Stimulated activated naive CD4-positive, alpha-beta T cell treated with Interleukin-2 at 50 U/mL for 16 hours (primary cell): ENCODE results near the gene SYVN1.
"Not testable (repeated sequence)": the region's sequence is repeated elsewhere in the genome, so short reads cannot be mapped to it uniquely, and the experiment has no call there.

Experiments
- DNase-seq: peaks from one replicate; lab custom pipeline; 2025; lab: John Stamatoyannopoulos, UW

Gene SYVN1

GRCh38 chr11:65151331-65151899 is 17.1 kb upstream of the SYVN1 start:
- DNase-seq, result no peak

DNA sequence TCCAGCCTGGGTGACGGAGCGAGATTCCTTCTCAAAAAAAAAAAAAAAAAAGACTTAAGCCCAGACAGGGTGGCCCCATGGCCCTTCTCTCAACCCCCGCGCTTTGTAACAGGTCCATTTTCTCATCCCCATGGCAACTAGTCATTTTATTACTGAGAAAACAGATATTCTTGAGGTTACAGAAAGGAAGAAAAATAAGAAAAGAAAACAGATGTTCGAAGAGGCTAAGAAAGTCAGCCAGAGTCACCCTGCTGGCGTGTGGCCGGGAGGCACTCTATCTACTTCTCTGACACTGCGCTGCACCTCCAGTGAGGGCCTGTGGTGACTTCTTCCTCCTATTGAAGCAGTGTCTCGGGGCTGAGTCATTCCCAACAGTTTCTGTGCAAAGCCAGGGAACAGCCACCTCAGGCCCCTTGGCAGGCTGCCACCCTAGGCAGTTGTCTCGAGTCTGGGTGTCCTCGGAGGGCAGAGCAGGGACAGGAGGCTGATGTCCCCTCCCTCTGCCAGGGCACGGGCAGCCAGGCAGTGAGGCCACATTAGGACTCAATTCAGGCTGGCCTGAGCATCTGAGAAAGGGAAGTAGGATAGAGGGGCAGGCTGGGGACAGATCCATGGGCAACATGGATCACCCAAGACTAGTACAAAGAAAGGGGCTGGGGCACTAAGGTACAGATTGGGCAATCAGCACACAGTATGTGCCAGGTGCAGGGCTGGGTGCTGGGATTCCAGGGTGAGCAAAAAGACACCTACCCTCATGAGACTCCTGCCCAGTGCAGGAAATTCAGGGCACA is 16.4 kb upstream of the SYVN1 start:
- DNase-seq, result no peak

DNA sequence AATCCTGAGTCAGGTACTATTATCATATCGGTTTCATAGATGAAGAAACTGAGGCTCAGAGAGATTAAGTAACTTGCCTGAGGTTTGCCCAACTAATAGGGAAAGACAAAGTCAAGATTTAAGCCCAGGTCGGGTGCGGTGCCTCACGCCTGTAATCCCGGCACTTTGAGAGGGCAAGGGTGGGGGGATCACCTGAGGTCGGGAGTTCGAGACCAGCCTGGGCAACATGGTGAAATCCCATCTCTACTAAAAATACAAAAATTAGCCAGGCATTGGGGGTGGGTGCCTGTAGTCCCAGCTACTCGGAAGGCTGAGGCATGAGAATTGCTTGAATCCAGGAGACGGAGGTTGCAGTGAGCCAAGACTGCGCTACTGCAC is 15.8 kb upstream of the SYVN1 start:
- DNase-seq, result not testable (repeated sequence)

DNA sequence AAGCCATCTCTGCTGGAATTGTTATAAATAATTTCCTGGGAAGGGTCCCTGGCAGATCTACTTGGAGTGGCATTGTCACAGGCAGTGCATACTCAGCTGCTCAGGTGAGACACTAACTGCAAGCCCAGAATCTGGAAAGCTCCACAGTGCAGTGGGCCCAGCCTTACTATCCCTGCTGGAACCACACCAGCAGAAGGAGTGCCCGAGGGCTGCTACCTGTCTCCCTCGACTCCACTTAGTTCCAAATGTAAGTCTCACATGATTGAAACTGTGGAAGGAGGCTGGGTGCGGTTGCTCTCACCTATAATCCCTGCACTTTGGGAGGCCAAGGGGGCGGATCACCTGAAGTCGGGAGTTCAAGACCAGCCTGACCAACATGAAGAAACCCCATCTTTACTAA is 14.3 kb upstream of the SYVN1 start:
- DNase-seq, result no peak

- no peak for DNase-seq
These were observed 13.2 kb upstream of the SYVN1 start for GRCh38 chr11:65147352-65148075.

DNA sequence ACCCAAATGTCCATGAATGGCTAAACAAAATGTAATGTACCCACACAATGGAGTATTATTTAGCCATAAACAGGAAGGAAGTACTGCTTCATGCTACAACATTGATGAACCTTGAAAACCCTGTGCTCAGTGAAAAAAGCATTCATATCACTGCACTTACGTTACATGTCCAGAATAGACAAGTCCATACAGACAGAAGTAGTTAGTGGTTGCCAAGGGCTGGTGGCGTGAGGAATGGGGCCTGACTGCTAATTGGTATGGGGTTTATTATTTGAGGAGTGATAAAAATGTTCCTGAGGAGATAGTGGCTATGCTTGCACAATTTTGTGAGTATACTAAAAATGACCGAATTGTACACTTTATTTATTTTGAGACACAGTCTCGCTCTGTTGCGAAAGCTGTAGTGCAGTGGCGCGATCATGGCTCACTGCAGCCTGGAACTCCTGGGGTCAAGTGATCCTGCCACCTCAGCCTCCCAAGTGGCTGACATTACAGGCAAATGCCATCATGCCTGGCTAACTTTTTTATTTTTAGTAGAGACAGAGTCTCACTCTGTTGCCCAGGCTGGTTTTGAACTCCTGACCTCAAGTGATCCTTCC is 7.7 kb upstream of the SYVN1 start:
- DNase-seq, result no peak

DNA sequence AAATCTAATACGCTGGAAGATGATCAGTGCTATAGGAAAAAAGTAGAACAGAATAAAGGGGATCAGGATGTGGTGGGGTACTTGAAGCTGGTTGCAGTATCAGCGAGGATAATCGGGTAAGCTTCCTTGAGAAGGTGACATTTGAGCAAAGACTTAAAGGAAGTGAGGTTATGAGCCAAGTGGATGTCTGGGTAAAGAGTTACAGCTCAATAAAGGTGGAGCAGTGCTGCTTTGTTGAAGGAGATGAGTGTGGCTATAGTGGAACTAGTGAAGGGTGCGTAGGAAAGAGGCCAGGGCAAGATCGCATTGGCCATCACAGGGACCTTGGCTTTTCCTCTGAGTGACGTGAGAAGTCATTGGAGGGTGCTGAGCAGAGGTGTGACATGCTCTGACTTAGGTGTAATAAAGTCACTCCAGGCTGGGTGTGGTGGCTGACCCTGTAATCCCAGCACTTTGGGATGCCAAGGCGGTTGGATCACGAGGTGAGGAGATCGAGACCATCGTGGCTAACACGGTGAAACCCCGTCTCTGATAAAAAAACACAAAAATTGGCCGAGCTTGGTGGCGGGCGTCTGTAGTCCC is 2.3 kb upstream of the SYVN1 start:
- DNase-seq, result no peak

GRCh38 chr11:65135633-65136145 is 1.4 kb upstream of the SYVN1 start:
- no peak for DNase-seq

DNA sequence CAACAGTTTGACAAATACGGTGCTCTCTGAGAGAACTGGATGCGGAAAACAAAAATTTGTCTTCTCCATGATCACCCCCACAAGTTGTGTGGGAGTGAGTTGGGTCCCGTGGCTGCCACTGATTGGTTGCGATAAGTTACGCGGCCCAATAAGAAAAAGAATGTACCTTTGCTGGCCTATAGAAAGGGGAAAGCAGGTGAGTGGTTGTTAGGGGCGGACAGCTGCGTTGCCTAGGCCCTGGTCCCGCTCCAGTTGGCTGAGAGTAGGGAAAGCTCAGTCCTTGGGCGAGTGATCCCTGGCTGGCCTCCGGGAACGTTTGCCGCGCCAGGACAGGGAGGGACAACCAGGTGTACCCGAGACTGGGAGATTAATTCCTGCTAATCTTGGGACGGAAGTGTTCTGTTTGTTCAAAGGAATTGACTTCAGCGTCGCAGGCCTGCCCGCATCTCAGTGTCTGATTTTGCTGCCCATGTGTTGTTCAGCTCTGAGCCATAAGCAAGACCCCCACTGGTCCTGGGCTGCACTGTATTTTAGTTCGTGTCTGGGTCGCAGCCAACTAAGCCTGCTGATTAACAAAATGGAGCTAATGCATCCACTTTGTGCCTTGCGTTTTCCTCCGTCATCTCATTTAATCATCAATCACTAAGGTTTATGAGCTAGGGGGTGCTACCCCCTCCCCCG is 773 bp upstream of the SYVN1 start:
- DNase-seq, result peak; percentile 80

DNA sequence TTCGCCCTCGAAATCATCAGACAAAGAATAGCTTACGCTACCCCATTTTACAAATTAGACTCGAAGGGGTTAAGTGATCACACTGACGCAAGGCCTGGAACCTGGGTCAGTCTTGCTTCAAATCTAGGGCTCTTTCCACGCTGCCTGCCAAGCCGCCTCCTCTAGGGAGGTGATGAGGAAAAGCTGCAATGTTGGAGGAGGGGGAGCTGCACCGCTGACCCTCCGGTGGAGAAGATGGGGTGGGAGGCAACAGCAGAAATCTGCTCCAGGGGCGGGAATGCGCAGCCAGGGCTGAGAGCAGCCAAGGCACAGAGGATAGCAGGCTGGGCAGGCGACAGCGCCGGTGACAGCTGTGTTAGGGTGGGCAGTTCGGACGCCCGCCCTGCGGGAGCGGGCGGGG is 595 bp downstream of the SYVN1 start:
- DNase-seq, result peak; percentile 6

- DNase-seq, result peak; percentile 40
These were observed 1.2 kb downstream of the SYVN1 start for GRCh38 chr11:65132988-65133700.

DNA sequence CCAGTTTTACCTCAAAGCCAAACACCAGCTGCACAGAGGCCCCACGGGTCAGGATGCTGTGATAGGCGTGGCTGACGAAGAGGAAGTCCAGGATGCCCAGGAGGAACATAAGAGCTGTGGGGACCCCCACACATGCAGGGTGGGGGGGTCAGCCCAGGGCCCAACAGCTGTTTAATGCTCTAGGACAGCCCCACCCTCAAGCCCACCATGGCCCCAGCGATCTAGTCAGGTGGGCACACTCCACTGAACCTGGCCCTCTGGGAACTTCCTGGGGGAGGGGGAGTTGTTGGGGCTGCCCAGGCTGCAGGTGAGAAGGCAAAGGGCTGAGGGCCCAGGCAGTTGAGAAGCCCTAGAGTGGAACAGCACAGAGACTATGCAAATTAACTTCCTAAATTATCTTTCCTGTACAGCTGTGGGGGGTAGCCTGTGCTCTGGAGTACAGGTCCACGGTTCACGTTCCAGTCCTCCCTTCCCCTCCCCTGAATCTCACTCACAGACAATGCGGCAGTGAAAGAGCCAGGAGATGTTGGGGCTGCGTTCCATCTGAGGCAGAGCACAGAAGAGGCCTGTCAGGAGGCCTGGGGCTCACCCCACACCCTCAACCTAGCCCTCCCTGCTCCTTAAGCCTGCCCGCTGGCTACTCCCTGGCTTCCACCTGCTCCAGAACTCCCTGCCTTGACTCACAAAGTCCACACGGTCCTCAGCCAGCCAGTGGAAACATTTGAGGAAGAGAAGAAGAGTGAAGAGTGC is 1.9 kb downstream of the SYVN1 start:
- no peak for DNase-seq

DNA sequence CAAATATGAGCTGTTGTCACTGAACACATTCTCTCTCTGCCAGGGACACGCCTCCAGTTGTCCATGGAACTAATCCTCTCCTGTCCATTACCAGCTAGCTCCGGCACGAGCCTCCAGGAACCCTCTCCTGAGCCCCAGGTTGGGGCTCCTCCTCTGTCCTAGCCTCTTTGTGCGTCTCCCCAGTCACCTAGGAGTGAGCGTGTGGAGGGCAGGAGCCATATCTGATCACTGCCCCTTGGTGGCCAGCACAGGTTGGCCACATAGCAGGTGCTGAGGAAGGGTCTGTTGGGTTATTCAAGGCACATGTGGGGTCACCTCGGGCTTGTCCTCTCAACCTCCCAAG is 2.5 kb downstream of the SYVN1 start:
- no peak for DNase-seq

GRCh38 chr11:65131417-65131776 is 2.9 kb downstream of the SYVN1 start:
- DNase-seq, result no peak

DNA sequence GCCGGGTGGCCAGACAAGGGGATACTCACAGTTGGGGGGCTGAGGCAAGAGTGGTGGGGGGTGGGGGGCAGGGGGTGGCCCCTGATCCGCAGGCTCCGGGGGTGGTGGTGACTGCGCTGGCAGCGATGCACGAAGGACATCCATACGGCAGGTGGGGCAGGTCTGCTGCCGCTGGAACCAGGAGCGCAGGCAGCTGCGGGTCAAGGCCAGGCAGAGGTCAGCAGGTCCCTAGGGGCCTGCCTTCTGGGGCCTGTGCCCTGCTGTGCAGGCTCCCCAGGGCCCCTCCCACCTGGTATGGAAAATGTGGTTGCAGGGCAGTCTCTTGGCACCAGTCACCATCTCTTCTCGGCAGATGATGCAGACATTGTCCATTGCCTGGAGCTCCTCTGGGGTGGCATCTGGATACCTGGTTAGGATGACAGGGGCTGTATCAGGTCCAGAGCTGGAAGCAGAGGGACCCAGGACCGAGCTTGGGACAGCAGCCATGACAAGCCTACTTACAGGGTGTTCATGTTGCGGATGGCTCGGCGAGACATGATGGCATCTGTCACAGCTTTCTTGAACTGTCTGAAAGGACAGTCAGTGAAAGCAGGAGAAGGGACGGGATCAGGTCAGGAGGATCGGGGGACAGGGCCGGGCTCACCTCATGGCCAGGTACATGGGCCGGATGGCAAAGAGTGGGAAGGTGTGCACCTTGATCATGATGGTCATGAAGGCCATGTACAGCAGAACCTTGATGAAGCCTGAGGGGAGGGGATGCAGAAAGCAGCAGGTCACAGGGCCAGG is 3.5 kb downstream of the SYVN1 start:
- DNase-seq, result no peak

GRCh38 chr11:65129649-65130441 is 4.5 kb downstream of the SYVN1 start:
- no peak for DNase-seq

- DNase-seq, result no peak
These were observed 5.9 kb downstream of the SYVN1 start for GRCh38 chr11:65128182-65129145.
